ENCODE data around the gene RAB36.

Gene RAB36

GRCh38 chr22:23180893-23181720 is 35.8 kb downstream of the RAB36 start:
- peaks cover 4% of the 10 kb centered on the region for H3F3A ChIP-seq (ENCODE audit: low read depth)
- peaks cover 4% of the 10 kb centered on the region; the same call in 1 of the 2 replicates for H3K36me3 ChIP-seq (ENCODE audit: insufficient read depth, low read length)
- H2AFZ ChIP-seq (ENCODE audit: low read length), result no peak overlapping the region
- peak overlapping the region; percentile 97 for H3K9ac ChIP-seq (ENCODE audit: low read depth, low read length, poor library complexity, severe bottlenecking)
- peaks cover 72% of the 10 kb centered on the region for H3K79me2 ChIP-seq (ENCODE audit: insufficient read depth, low read length)
- peaks cover 7% of the 10 kb centered on the region for H3K27me3 ChIP-seq (ENCODE audit: insufficient read depth, low read length, poor library complexity, severe bottlenecking)
- TF ChIP-seq EZH2phosphoT487 (IDR thresholded peaks at IDR 0.05; ENCODE audit: borderline replicate concordance), result no peak
- no peak for TF ChIP-seq CTCF (conservative IDR thresholded peaks at IDR 0.05; ENCODE audit: low read length)
- H3K4me2 ChIP-seq (ENCODE audit: low read depth, low read length, poor library complexity, severe bottlenecking), result peak overlapping the region; percentile 81
- H3K4me3 ChIP-seq (ENCODE audit: low read length, poor library complexity, severe bottlenecking), result peak overlapping the region; percentile 99
- peaks cover 7% of the 10 kb centered on the region; the same call in 1 of the 2 replicates for H3K9me3 ChIP-seq (ENCODE audit: insufficient read depth, low read depth, low read length)
- no peaks in the 10 kb centered on the region for H3K9me2 ChIP-seq (replicated peaks; ENCODE audit: low read depth, low read length)
- H3K4me1 ChIP-seq (ENCODE audit: insufficient read depth, low read length, poor library complexity, severe bottlenecking), result peaks cover 23% of the 10 kb centered on the region
- H4K20me1 ChIP-seq (ENCODE audit: insufficient read depth, low read length, poor library complexity, severe bottlenecking), result peaks cover 55% of the 10 kb centered on the region

DNA sequence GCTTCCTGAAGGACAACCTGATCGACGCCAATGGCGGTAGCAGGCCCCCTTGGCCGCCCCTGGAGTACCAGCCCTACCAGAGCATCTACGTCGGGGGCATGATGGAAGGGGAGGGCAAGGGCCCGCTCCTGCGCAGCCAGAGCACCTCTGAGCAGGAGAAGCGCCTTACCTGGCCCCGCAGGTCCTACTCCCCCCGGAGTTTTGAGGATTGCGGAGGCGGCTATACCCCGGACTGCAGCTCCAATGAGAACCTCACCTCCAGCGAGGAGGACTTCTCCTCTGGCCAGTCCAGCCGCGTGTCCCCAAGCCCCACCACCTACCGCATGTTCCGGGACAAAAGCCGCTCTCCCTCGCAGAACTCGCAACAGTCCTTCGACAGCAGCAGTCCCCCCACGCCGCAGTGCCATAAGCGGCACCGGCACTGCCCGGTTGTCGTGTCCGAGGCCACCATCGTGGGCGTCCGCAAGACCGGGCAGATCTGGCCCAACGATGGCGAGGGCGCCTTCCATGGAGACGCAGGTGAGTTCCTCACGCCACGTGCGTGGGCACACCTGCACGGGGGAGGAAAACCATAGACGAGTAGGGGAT is 36.5 kb downstream of the RAB36 start:
- no peak overlapping the region for H2AFZ ChIP-seq (ENCODE audit: low read length)
- peaks cover 62% of the 10 kb centered on the region for H4K20me1 ChIP-seq (ENCODE audit: insufficient read depth, low read length, poor library complexity, severe bottlenecking)
- H3K27me3 ChIP-seq (ENCODE audit: insufficient read depth, low read length, poor library complexity, severe bottlenecking), result peaks cover 7% of the 10 kb centered on the region
- peaks cover 79% of the 10 kb centered on the region for H3K79me2 ChIP-seq (ENCODE audit: insufficient read depth, low read length)
- peaks cover under 1% of the 10 kb centered on the region; the same call in 1 of the 2 replicates for H3K9me3 ChIP-seq (ENCODE audit: insufficient read depth, low read depth, low read length)
- peaks cover 10% of the 10 kb centered on the region; the same call in 1 of the 2 replicates for H3K36me3 ChIP-seq (ENCODE audit: insufficient read depth, low read length)
- peak overlapping the region; percentile 99 for H3K4me3 ChIP-seq (ENCODE audit: low read length, poor library complexity, severe bottlenecking)
- peak overlapping the region; percentile 81 for H3K4me2 ChIP-seq (ENCODE audit: low read depth, low read length, poor library complexity, severe bottlenecking)
- peak overlapping the region; percentile 97 for H3K9ac ChIP-seq (ENCODE audit: low read depth, low read length, poor library complexity, severe bottlenecking)
- H3K9me2 ChIP-seq (replicated peaks; ENCODE audit: low read depth, low read length), result no peaks in the 10 kb centered on the region
- H3F3A ChIP-seq (ENCODE audit: low read depth), result peaks cover 4% of the 10 kb centered on the region
- TF ChIP-seq EZH2phosphoT487 (IDR thresholded peaks at IDR 0.05; ENCODE audit: borderline replicate concordance), result no peak
- peaks cover 30% of the 10 kb centered on the region for H3K4me1 ChIP-seq (ENCODE audit: insufficient read depth, low read length, poor library complexity, severe bottlenecking)

- peak overlapping the region; percentile 99 for H3K4me3 ChIP-seq (ENCODE audit: low read length, poor library complexity, severe bottlenecking)
- no peak overlapping the region for H2AFZ ChIP-seq (ENCODE audit: low read length)
- no peaks in the 10 kb centered on the region for H3K9me2 ChIP-seq (replicated peaks; ENCODE audit: low read depth, low read length)
- peaks cover 4% of the 10 kb centered on the region for H3F3A ChIP-seq (ENCODE audit: low read depth)
- peaks cover 12% of the 10 kb centered on the region; the same call in 1 of the 2 replicates for H3K36me3 ChIP-seq (ENCODE audit: insufficient read depth, low read length)
- H3K9me3 ChIP-seq (ENCODE audit: insufficient read depth, low read depth, low read length), result no peaks in the 10 kb centered on the region
- no peak for TF ChIP-seq EZH2phosphoT487 (IDR thresholded peaks at IDR 0.05; ENCODE audit: borderline replicate concordance)
- TF ChIP-seq CTCF (conservative IDR thresholded peaks at IDR 0.05; ENCODE audit: low read length), result no peak
- peaks cover 86% of the 10 kb centered on the region for H3K79me2 ChIP-seq (ENCODE audit: insufficient read depth, low read length)
- peak overlapping the region; percentile 97 for H3K9ac ChIP-seq (ENCODE audit: low read depth, low read length, poor library complexity, severe bottlenecking)
- peak overlapping the region; percentile 81 for H3K4me2 ChIP-seq (ENCODE audit: low read depth, low read length, poor library complexity, severe bottlenecking)
- H3K27me3 ChIP-seq (ENCODE audit: insufficient read depth, low read length, poor library complexity, severe bottlenecking), result peaks cover 7% of the 10 kb centered on the region
- peaks cover 69% of the 10 kb centered on the region for H4K20me1 ChIP-seq (ENCODE audit: insufficient read depth, low read length, poor library complexity, severe bottlenecking)
- H3K4me1 ChIP-seq (ENCODE audit: insufficient read depth, low read length, poor library complexity, severe bottlenecking), result peaks cover 36% of the 10 kb centered on the region
These were observed 37.2 kb downstream of the RAB36 start for GRCh38 chr22:23182309-23183060.
